ENCODE data around the gene MRPS18B. TPM values are rescaled to one million over a fixed set of nuclear protein-coding genes. Genes with fewer than 3 reads are reported as not detected.

MRPS18B gene
- total and polyA plus RNA-seq, 2 of the 13 experiments (the other 11 are each of a cell fraction or from before 2014, with no cell fraction given): 125 to 131 TPM

- peak; percentile 92 for TF ChIP-seq SALL1 (CRISPR knock-in tag; IDR thresholded peaks at IDR 0.05)
- no peak for TF ChIP-seq ZNF282 (IDR thresholded peaks at IDR 0.05; ENCODE audit: partially characterized antibody)
- peak; percentile 74 for TF ChIP-seq MEF2D (CRISPR knock-in tag; IDR thresholded peaks at IDR 0.05)
- 0 out of 2 replicates have a peak, but pooled peaks have one; percentile 45 for TF ChIP-seq ZFP41 (CRISPR knock-in tag; IDR thresholded peaks at IDR 0.05; ENCODE audit: borderline replicate concordance)
- TF ChIP-seq NCOA5 (CRISPR knock-in tag; IDR thresholded peaks at IDR 0.05): no peak
- TF ChIP-seq ZNF598 (CRISPR knock-in tag; IDR thresholded peaks at IDR 0.05; ENCODE audit: borderline replicate concordance): peak; percentile 94
- peak; percentile 87 for TF ChIP-seq FOXC1 (CRISPR knock-in tag; IDR thresholded peaks at IDR 0.05; ENCODE audit: borderline replicate concordance)
- TF ChIP-seq TCF7 (IDR thresholded peaks at IDR 0.05; ENCODE audit: low read depth): peak; percentile 55
- TF ChIP-seq, protein P1, sequence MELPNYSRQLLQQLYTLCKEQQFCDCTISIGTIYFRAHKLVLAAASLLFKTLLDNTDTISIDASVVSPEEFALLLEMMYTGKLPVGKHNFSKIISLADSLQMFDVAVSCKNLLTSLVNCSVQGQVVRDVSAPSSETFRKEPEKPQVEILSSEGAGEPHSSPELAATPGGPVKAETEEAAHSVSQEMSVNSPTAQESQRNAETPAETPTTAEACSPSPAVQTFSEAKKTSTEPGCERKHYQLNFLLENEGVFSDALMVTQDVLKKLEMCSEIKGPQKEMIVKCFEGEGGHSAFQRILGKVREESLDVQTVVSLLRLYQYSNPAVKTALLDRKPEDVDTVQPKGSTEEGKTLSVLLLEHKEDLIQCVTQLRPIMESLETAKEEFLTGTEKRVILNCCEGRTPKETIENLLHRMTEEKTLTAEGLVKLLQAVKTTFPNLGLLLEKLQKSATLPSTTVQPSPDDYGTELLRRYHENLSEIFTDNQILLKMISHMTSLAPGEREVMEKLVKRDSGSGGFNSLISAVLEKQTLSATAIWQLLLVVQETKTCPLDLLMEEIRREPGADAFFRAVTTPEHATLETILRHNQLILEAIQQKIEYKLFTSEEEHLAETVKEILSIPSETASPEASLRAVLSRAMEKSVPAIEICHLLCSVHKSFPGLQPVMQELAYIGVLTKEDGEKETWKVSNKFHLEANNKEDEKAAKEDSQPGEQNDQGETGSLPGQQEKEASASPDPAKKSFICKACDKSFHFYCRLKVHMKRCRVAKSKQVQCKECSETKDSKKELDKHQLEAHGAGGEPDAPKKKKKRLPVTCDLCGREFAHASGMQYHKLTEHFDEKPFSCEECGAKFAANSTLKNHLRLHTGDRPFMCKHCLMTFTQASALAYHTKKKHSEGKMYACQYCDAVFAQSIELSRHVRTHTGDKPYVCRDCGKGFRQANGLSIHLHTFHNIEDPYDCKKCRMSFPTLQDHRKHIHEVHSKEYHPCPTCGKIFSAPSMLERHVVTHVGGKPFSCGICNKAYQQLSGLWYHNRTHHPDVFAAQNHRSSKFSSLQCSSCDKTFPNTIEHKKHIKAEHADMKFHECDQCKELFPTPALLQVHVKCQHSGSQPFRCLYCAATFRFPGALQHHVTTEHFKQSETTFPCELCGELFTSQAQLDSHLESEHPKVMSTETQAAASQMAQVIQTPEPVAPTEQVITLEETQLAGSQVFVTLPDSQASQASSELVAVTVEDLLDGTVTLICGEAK (IDR thresholded peaks at IDR 0.05): no peak
- TF ChIP-seq, protein P1 (CRISPR knock-in tag; IDR thresholded peaks at IDR 0.05): peak; percentile 76
- TF ChIP-seq, protein P2, sequence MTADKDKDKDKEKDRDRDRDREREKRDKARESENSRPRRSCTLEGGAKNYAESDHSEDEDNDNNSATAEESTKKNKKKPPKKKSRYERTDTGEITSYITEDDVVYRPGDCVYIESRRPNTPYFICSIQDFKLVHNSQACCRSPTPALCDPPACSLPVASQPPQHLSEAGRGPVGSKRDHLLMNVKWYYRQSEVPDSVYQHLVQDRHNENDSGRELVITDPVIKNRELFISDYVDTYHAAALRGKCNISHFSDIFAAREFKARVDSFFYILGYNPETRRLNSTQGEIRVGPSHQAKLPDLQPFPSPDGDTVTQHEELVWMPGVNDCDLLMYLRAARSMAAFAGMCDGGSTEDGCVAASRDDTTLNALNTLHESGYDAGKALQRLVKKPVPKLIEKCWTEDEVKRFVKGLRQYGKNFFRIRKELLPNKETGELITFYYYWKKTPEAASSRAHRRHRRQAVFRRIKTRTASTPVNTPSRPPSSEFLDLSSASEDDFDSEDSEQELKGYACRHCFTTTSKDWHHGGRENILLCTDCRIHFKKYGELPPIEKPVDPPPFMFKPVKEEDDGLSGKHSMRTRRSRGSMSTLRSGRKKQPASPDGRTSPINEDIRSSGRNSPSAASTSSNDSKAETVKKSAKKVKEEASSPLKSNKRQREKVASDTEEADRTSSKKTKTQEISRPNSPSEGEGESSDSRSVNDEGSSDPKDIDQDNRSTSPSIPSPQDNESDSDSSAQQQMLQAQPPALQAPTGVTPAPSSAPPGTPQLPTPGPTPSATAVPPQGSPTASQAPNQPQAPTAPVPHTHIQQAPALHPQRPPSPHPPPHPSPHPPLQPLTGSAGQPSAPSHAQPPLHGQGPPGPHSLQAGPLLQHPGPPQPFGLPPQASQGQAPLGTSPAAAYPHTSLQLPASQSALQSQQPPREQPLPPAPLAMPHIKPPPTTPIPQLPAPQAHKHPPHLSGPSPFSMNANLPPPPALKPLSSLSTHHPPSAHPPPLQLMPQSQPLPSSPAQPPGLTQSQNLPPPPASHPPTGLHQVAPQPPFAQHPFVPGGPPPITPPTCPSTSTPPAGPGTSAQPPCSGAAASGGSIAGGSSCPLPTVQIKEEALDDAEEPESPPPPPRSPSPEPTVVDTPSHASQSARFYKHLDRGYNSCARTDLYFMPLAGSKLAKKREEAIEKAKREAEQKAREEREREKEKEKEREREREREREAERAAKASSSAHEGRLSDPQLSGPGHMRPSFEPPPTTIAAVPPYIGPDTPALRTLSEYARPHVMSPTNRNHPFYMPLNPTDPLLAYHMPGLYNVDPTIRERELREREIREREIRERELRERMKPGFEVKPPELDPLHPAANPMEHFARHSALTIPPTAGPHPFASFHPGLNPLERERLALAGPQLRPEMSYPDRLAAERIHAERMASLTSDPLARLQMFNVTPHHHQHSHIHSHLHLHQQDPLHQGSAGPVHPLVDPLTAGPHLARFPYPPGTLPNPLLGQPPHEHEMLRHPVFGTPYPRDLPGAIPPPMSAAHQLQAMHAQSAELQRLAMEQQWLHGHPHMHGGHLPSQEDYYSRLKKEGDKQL (CRISPR knock-in tag; IDR thresholded peaks at IDR 0.05; ENCODE audit: low read depth): no peak
- peak; percentile 85 for TF ChIP-seq HOXA5 (CRISPR knock-in tag; IDR thresholded peaks at IDR 0.05)
- peak; percentile 21; the same call in 1 of the 2 replicates for TF ChIP-seq TOPORS (CRISPR knock-in tag; IDR thresholded peaks at IDR 0.05)
- TF ChIP-seq SATB2 (CRISPR knock-in tag; IDR thresholded peaks at IDR 0.05): no peak
- TF ChIP-seq ZNF253 (CRISPR knock-in tag; IDR thresholded peaks at IDR 0.05; ENCODE audit: borderline replicate concordance): peak; percentile 24; the same call in 1 of the 2 replicates
- TF ChIP-seq NBN (conservative IDR thresholded peaks at IDR 0.05): no peak
These were observed 9.1 kb downstream of the MRPS18B start, which contains the start of gene ATAT1 (continued) for GRCh38 chr6:30626484-30627366.

All from HepG2 (cell line).